ENCODE results near the gene IRS4.
A peak's percentile ranks its signal among the peaks of the same experiment; 100 is the strongest.

Gene IRS4

DNA sequence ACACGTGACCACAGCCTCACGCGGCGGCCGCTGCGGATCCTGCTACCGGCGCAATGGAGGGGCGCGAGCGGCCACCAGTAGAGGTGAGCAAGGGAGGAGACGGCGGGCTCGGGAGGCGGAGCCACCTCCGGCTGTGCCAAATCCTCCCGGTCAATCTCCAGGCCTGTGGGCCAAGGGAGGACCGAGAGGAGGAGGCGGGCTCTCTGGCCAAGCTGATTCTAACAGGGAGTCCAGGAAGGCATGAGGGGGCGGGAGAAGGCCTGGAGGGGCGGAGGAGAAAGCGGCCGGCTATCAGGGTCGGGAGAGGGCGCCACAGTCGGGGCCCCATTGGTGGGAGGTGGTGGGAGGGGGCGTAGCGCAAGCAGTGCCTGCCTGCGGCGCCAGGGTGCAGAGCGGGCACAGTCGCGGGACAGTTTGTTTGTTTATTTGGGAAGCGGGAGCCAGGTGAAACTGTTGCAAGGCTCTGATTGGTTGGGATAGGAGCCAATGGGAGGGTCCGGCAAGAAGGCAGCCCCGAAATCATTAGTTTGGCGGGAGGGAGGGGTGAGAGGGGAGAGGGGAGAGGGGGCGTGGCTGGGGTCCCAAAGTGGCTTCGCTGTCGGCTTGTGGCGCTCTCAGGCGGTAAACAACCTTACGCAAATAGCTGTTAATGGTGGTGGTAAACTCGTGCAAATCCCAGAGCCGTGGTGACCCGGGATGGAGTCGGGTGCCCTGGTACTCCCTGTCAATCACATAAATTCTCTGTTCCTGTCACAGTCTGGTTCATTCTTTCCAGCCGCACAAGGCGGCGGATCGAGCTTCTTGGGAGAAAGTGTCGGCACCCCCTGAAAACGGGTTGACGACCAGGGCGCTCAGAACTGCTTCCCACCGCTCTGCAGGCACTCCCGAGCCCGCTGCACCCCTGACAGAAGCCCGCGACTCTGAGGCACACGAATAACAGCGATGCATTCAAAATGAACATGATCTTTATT lies at the start of gene IRS4:
Gene IRS4 (minus strand): TSS at position 55 of the 971 bp plus-strand sequence.
- H3K36me3 ChIP-seq (ENCODE audit: control insufficient read depth, insufficient read depth, low read length): no peaks in the 10 kb centered on the region
- H3K9me3 ChIP-seq (ENCODE audit: control insufficient read depth, insufficient read depth, low read length): no peaks in the 10 kb centered on the region
- peak; percentile 60 for DNase-seq (ENCODE audit: low read depth, low spot score)
- peaks cover 2% of the 10 kb centered on the region; the same call in 1 of the 2 replicates for H3K4me1 ChIP-seq (ENCODE audit: control insufficient read depth, insufficient read depth, low read length)
- WGBS (ENCODE audit: insufficient coverage, insufficient read length): no CpG with 5 or more reads among the region's 62 CpGs
- peak within 1 kb of the TSS; percentile 64 for H3K4me3 ChIP-seq (ENCODE audit: low read length)
- no peak within 1 kb of the TSS for H3K27ac ChIP-seq (ENCODE audit: low read length)
- H3K27me3 ChIP-seq (ENCODE audit: control insufficient read depth, insufficient read depth, low read length): peaks cover 4% of the 10 kb centered on the region; the same call in 1 of the 2 replicates

DNA sequence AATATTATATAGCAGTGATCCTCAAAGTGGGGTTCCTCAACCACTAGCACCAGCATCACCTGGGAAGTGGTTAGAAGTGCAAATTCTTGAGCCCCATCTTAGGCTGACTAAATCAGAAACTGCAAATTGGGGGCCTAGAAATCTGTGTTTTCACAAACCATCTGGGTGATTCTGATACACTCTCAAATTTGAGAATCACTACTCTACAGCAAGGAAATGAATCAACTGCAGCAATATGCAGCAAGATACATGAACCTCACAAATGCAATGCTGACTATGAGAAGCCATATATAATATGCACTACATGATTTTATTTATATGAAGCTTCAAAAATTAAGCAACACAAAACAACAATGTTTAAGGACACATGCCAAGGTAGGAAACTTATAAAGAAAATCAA lies 36.2 kb upstream of the IRS4 start:
- Histone ChIP-seq H3K4me3 (ENCODE audit: low read length) (no peak overlapping the region), H3K9me3 (ENCODE audit: control insufficient read depth, insufficient read depth, low read length) (no peaks in the 10 kb centered on the region), H3K27me3 (ENCODE audit: control insufficient read depth, insufficient read depth, low read length) (no peaks in the 10 kb centered on the region), H3K36me3 (ENCODE audit: control insufficient read depth, insufficient read depth, low read length) (no peaks in the 10 kb centered on the region), H3K4me1 (ENCODE audit: control insufficient read depth, insufficient read depth, low read length) (no peaks in the 10 kb centered on the region), H3K27ac (ENCODE audit: low read length) (no peak overlapping the region)
- DNase-seq (ENCODE audit: low read depth, low spot score): no peak

- Histone ChIP-seq H3K27ac (ENCODE audit: low read length) (no peak overlapping the region), H3K36me3 (ENCODE audit: control insufficient read depth, insufficient read depth, low read length) (no peaks in the 10 kb centered on the region), H3K27me3 (ENCODE audit: control insufficient read depth, insufficient read depth, low read length) (no peaks in the 10 kb centered on the region), H3K4me1 (ENCODE audit: control insufficient read depth, insufficient read depth, low read length) (no peaks in the 10 kb centered on the region), H3K4me3 (ENCODE audit: low read length) (no peak overlapping the region), H3K9me3 (ENCODE audit: control insufficient read depth, insufficient read depth, low read length) (no peaks in the 10 kb centered on the region)
- no peak for DNase-seq (ENCODE audit: low read depth, low spot score)
- WGBS (ENCODE audit: insufficient coverage, insufficient read length): no CpG with 5 or more reads among the region's 1 CpG
Observed at GRCh38 chrX:108763559-108763958, 27.2 kb upstream of the IRS4 start.

GRCh38 chrX:108740299-108740774 lies 4.0 kb upstream of the IRS4 start:
- Histone ChIP-seq H3K27ac (ENCODE audit: low read length) (no peak overlapping the region), H3K36me3 (ENCODE audit: control insufficient read depth, insufficient read depth, low read length) (no peaks in the 10 kb centered on the region), H3K27me3 (ENCODE audit: control insufficient read depth, insufficient read depth, low read length) (no peaks in the 10 kb centered on the region; the same call in 1 of the 2 replicates), H3K9me3 (ENCODE audit: control insufficient read depth, insufficient read depth, low read length) (no peaks in the 10 kb centered on the region), H3K4me1 (ENCODE audit: control insufficient read depth, insufficient read depth, low read length) (no peaks in the 10 kb centered on the region; the same call in 1 of the 2 replicates), H3K4me3 (ENCODE audit: low read length) (no peak overlapping the region)
- no CpG with 5 or more reads among the region's 1 CpG for WGBS (ENCODE audit: insufficient coverage, insufficient read length)
- DNase-seq (ENCODE audit: low read depth, low spot score): no peak

GRCh38 chrX:108737754-108738153 lies 1.4 kb upstream of the IRS4 start:
- peak overlapping the region; percentile 64; the same call in 1 of the 2 replicates for H3K4me3 ChIP-seq (ENCODE audit: low read length)
- H3K9me3 ChIP-seq (ENCODE audit: control insufficient read depth, insufficient read depth, low read length): no peaks in the 10 kb centered on the region
- peaks cover 2% of the 10 kb centered on the region; the same call in 1 of the 2 replicates for H3K4me1 ChIP-seq (ENCODE audit: control insufficient read depth, insufficient read depth, low read length)
- H3K27ac ChIP-seq (ENCODE audit: low read length): no peak overlapping the region
- H3K36me3 ChIP-seq (ENCODE audit: control insufficient read depth, insufficient read depth, low read length): no peaks in the 10 kb centered on the region
- WGBS (ENCODE audit: insufficient coverage, insufficient read length): no CpG with 5 or more reads among the region's 5 CpGs
- peaks cover 4% of the 10 kb centered on the region; the same call in 1 of the 2 replicates for H3K27me3 ChIP-seq (ENCODE audit: control insufficient read depth, insufficient read depth, low read length)
- DNase-seq (ENCODE audit: low read depth, low spot score): no peak

- Histone ChIP-seq H3K27ac (ENCODE audit: low read length) (no peak overlapping the region), H3K27me3 (ENCODE audit: control insufficient read depth, insufficient read depth, low read length) (peaks cover 4% of the 10 kb centered on the region; the same call in 1 of the 2 replicates), H3K36me3 (ENCODE audit: control insufficient read depth, insufficient read depth, low read length) (no peaks in the 10 kb centered on the region), H3K4me1 (ENCODE audit: control insufficient read depth, insufficient read depth, low read length) (peaks cover 2% of the 10 kb centered on the region; the same call in 1 of the 2 replicates), H3K4me3 (ENCODE audit: low read length) (peak overlapping the region; percentile 49; the same call in 1 of the 2 replicates), H3K9me3 (ENCODE audit: control insufficient read depth, insufficient read depth, low read length) (no peaks in the 10 kb centered on the region)
- no peak for DNase-seq (ENCODE audit: low read depth, low spot score)
- no CpG with 5 or more reads among the region's 82 CpGs for WGBS (ENCODE audit: insufficient coverage, insufficient read length)
Observed at GRCh38 chrX:108735679-108736508, 469 bp downstream of the IRS4 start.

- DNase-seq (ENCODE audit: low read depth, low spot score): no peak
- Histone ChIP-seq H3K4me3 (ENCODE audit: low read length) (peak overlapping the region; percentile 49), H3K9me3 (ENCODE audit: control insufficient read depth, insufficient read depth, low read length) (no peaks in the 10 kb centered on the region), H3K27ac (ENCODE audit: low read length) (no peak overlapping the region), H3K4me1 (ENCODE audit: control insufficient read depth, insufficient read depth, low read length) (peaks cover 2% of the 10 kb centered on the region; the same call in 1 of the 2 replicates), H3K36me3 (ENCODE audit: control insufficient read depth, insufficient read depth, low read length) (no peaks in the 10 kb centered on the region), H3K27me3 (ENCODE audit: control insufficient read depth, insufficient read depth, low read length) (peaks cover 4% of the 10 kb centered on the region; the same call in 1 of the 2 replicates)
- no CpG with 5 or more reads among the region's 36 CpGs for WGBS (ENCODE audit: insufficient coverage, insufficient read length)
Observed at GRCh38 chrX:108735091-108735678, 1.2 kb downstream of the IRS4 start.

- no peaks in the 10 kb centered on the region for H3K9me3 ChIP-seq (ENCODE audit: control insufficient read depth, insufficient read depth, low read length)
- no peak for DNase-seq (ENCODE audit: low read depth, low spot score)
- no peak overlapping the region for H3K27ac ChIP-seq (ENCODE audit: low read length)
- no CpG with 5 or more reads among the region's 7 CpGs for WGBS (ENCODE audit: insufficient coverage, insufficient read length)
- H3K4me1 ChIP-seq (ENCODE audit: control insufficient read depth, insufficient read depth, low read length): peaks cover 2% of the 10 kb centered on the region; the same call in 1 of the 2 replicates
- H3K27me3 ChIP-seq (ENCODE audit: control insufficient read depth, insufficient read depth, low read length): peaks cover 4% of the 10 kb centered on the region; the same call in 1 of the 2 replicates
- no peak overlapping the region for H3K4me3 ChIP-seq (ENCODE audit: low read length)
- no peaks in the 10 kb centered on the region for H3K36me3 ChIP-seq (ENCODE audit: control insufficient read depth, insufficient read depth, low read length)
Observed at GRCh38 chrX:108734426-108734825, 1.9 kb downstream of the IRS4 start.

GRCh38 chrX:108732630-108733321 lies 3.6 kb downstream of the IRS4 start:
- Histone ChIP-seq H3K4me1 (ENCODE audit: control insufficient read depth, insufficient read depth, low read length) (peaks cover 2% of the 10 kb centered on the region; the same call in 1 of the 2 replicates), H3K9me3 (ENCODE audit: control insufficient read depth, insufficient read depth, low read length) (no peaks in the 10 kb centered on the region), H3K27me3 (ENCODE audit: control insufficient read depth, insufficient read depth, low read length) (peaks cover 4% of the 10 kb centered on the region; the same call in 1 of the 2 replicates), H3K4me3 (ENCODE audit: low read length) (peak overlapping the region; percentile 56; the same call in 1 of the 2 replicates), H3K27ac (ENCODE audit: low read length) (no peak overlapping the region), H3K36me3 (ENCODE audit: control insufficient read depth, insufficient read depth, low read length) (no peaks in the 10 kb centered on the region)
- WGBS (ENCODE audit: insufficient coverage, insufficient read length): no CpG with 5 or more reads among the region's 39 CpGs
- no peak for DNase-seq (ENCODE audit: low read depth, low spot score)

All from iPS DF 6.9 (cell line).